Upper lobe of left lung (tissue), 4 donors: ENCODE results near the gene SUN5.

Experiments used
- CTCF ChIP-seq, 6 experiments: fragments of 450-650 bp in 4 of 6; fragments of 200-600 bp in 2 of 6; sonication (generic) in 2 of 6; IDR thresholded peaks; one replicate each; pipeline ENCODE4 v1.5.1; 2016 to 2019; ENCODE audit warnings: antibody characterized with exemption in 6 of 6
- POLR2A ChIP-seq, 4 donors: fragments of 450-650 bp; IDR thresholded peaks; one replicate each; pipeline ENCODE4 v1.5.1; 2016 to 2017; ENCODE audit warnings: antibody characterized with exemption in 4 of 4, mild to moderate bottlenecking in 2 of 4
- POLR2AphosphoS5 ChIP-seq, 2 donors: sonication (generic); formaldehyde crosslinking; IDR thresholded peaks; one replicate each; pipeline ENCODE4 v1.5.1; 2017; ENCODE audit warnings: antibody characterized with exemption in 2 of 2

- TF ChIP-seq CTCF (IDR thresholded peaks at IDR 0.05) (no peak), POLR2A (IDR thresholded peaks at IDR 0.05) (no peak), POLR2AphosphoS5 (IDR thresholded peaks at IDR 0.05) (no peak)
Measured at GRCh38 chr20:33031531-33031930, 27.3 kb upstream of the SUN5 start, which contains the start of gene BPIFB6.
